GM18499 (cell line): Measurements from ENCODE around the gene UACA.
"Not testable (repeated sequence)": the region's sequence is repeated elsewhere in the genome, so short reads cannot be mapped to it uniquely, and the experiment has no call there.

ENCODE experiments used
- ATAC-seq: cut with Tn5 transposase; IDR thresholded peaks from one replicate; pipeline ENCODE4 v1.9.1; 2021; ENCODE audit warnings: moderate number of reproducible peaks; ENCODE audit not compliant: insufficient read depth, unreplicated experiment

UACA gene

GRCh38 chr15:70758790-70759462, 4.4 kb downstream of the UACA start:
- no peak for ATAC-seq

DNA sequence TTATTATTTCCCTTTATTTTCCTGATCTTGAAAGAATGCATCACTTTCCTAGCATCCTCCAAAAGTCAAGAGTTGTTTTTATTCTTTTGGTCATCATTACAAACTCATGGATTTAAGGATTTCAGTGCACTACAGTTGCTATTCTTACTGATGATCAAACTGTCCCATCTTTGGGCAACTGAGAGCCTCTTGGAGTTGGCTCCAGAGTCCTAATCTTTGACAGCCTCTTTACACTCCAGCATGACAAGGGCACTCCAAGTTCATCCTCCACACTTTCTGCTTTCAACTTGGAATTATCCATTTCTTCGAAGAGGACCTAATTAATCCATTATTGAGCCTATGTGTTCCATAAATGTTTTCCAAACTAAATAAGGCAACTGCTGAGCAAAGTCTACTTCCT, 5.7 kb downstream of the UACA start:
- ATAC-seq: no peak

DNA sequence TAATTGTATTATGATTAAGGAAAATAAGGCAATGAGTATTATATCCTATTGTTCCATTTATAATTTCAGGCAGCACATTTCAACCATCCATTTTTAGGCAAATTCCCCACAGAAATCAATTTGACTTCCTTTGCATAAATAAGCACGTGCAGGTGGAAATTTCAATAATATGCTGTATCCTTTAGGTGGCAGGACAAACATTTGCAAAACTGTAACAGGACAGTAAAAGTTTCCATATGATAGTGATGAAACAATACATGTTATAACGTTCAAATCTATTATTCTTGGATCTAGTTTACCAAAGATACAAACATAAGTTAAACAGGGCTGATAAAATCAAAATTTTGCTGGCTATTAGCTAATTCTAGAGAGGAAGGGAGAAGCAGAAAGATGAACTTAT, 8.5 kb downstream of the UACA start:
- ATAC-seq: no peak

- ATAC-seq: no peak
Measured at GRCh38 chr15:70753101-70753829, 10.1 kb downstream of the UACA start.

DNA sequence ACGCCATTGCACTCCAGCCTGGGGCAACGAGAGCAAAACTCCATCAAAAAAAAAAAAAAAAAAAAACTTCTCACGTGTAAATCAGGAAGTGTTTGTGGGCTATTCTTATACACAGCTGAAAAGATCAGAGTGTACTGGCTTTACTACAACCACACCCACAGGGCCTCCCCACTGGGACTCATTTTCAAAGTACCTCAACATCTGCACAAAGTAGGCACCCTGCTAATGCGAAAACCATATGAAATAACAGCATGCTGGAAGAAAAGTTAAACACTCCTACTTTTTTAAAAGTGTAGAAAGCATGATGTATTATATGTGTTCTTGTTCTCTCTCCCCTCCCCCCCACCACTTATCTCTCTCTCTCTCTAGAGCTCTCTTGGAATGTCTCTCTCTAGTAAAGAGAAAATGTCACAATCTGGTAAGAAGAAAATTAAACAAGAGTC, 11.1 kb downstream of the UACA start:
- no peak for ATAC-seq

DNA sequence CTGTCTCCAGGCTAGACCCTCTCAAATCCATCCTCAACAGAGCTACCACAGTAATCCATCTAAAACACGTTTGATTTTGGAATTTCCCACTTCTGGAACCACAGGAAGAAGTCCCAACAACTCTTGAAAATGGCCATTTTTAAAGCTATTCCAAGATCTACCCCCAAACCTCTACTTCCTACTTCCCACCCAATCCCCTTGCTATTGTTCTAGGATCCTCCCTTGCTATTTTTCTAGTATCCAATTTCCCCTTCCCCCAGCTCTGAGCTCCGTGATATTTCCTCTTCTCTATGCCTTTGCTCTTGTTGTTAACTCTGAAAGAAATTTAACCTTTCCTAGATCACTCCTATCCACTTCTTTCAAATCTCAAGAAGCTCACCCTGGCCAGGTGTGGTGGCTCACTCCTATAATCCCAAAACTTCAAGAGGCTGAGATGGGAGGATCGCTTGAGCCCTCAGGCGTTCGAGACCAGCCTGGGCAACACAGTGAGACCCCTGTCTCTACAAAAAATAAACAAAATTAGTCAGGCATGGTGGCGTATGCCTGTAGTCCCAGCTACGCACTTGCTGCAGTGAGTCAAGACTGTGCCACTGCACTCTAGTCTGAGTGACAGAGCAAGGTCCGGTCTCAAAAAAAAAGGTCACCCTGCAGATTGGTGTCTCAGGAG, 13.0 kb downstream of the UACA start:
- ATAC-seq: no peak

GRCh38 chr15:70748281-70748747, 15.0 kb downstream of the UACA start:
- ATAC-seq: no peak

GRCh38 chr15:70746598-70746997, 16.8 kb downstream of the UACA start:
- not testable (repeated sequence) for ATAC-seq

DNA sequence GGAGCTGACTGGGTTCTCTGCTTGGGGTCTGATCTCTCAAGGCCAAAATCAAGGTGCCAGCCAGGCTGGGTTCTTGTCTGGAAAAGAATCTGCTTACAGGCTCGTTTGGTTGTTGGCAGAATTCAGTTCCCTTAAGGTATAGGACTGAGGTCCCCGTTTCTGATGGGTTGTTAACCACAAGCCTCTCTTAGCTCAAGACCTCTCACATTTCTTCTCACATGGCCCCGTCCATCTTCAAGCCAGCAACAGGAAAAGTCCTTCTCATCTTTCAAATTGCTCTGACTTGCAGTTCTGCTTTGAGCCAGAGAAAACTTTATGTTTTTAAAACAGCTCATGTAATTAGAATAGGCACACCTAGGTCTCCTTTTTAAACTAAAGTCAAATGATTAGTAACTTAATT, 20.4 kb downstream of the UACA start:
- ATAC-seq: no peak

DNA sequence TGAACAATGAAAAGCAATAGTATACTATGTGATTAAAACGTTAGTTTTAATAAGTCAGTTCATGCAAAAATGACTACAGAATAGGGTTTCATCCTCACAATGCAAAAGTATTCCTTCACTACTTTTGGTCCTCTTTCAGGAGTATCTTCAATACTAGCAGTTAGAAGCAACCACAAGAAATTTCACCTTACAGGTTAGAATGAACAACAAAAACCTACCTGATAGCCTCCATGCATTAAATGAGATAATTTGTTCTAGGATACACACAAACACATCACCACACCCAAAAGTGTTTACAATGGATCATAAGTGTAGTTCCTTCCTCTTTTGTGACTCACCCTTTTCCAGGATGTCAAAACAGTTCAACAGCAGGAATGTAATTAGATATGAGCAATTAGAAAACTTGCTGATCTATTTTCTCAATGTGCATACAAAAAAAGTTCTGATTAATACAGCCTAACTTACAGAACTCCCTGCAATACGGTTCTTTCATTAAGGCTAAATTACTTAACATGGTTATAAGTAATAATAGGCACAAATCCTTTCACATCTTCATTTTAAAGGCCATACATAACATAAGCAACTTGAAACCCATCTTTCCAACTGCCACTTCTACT, 21.6 kb downstream of the UACA start:
- ATAC-seq: no peak

DNA sequence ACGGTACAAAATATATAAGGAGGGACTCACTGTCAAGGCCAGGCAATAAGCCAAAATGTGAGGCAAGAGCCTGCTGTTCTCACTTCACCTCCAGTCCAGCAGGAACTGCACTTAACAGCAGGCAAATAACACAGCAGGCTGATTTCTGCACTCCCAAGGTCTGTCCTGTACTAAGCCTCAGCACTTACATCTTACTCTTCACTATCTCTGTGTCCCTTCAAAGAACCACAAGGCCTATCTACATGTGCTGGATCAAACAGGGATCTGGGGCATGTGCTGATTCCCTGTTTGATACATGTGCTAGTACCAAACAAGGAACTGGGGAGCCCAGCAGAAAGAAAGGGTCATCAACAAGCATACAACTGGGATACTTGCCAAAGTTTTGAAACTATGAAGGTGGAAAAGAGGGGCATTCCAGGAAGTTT, 22.2 kb downstream of the UACA start:
- no peak for ATAC-seq

- not testable (repeated sequence) for ATAC-seq
Measured at GRCh38 chr15:70735040-70735439, 28.3 kb downstream of the UACA start.

DNA sequence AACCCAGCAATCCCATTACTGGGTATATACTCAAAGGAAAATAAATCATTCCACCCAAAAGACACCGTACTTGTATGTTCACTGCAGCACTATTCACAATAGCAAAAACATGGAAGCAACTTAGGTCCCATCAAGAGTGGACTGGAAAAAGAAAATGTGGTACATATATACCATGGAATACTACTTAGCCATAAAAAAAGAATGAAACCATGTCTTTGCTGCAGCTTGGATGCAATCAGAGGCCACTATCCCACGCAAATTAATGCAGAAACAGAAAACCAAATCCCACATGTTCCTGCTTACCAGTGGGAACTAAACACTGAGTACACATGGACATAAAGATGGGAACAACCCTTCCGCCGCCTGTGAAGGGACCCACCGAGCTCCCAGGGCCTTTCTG, 34.2 kb downstream of the UACA start:
- no peak for ATAC-seq

GRCh38 chr15:70726753-70727152, 36.6 kb downstream of the UACA start:
- ATAC-seq: no peak

GRCh38 chr15:70723927-70724326, 39.4 kb downstream of the UACA start:
- ATAC-seq: no peak

- ATAC-seq: no peak
Measured at GRCh38 chr15:70723122-70723422, 40.3 kb downstream of the UACA start.

DNA sequence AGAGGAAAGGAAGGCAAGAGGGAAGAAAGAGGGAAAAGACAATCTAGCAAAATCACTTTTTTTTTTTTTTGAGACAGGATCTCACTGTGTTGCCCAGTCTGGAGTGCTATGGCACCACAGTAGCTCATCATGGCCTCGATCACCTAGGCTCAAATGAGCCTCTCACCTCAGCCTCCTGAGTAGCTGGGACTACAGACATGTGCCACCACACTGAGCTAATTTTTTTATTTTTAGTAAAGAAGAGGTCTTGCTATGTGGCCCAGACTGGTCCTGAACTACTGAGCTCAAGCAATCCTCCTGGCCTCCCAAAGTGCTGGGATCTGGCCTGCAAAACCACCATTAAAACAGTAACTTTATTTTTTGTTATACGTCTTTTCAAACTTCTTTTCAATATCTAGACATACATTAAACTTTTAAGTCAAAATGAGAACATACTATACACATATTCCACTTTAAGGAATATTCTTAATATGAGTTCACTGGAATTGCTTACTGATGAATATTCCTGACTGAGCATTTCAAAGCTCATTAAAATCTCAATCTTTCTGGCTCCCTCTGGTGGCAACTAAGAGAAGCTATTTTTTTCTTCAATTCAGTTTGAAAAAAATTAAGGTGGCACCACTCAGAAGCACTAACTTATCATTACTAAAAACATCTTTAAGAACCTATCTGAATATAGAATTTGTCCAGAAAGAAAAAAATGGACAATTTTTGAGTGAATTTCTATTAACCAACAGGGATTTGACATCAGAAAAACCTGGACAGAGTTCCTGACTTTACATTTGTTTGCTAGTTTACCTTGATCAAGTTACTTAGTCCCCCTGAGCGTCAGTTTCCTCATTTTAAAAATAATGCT, 40.9 kb downstream of the UACA start:
- no peak for ATAC-seq

- no peak for ATAC-seq
Measured at GRCh38 chr15:70720228-70721016, 42.9 kb downstream of the UACA start.

DNA sequence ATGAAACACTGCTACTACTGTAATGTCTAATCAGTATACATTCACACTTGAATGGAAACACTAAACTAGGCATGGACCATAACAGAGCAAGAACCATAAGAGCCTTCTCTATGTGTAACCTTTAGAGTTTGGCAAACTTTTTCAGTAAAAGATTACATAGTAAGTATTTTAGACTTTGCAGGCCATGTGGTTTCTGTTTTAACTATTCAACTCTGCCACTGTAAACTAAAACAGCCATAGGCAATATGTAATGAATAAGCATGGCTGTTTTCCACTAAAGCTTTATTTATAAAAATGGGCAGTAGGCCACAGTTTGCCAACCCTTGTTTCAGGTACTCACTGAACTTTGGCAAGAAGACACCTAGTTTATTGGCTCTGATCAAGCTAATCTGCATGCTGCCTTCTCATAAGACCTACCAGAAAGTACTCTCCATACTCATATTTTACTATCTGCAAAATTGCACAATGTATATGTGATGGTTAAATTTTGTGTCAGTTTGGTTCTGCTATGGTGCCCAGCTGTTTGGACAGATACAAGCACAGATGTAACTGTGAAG, 46.0 kb downstream of the UACA start:
- no peak for ATAC-seq
